ENCODE measurements around the gene DYRK2.
"Not testable (repeated sequence)": the region's sequence is repeated elsewhere in the genome, so short reads cannot be mapped to it uniquely, and the experiment has no call there.

Gene DYRK2

DNA sequence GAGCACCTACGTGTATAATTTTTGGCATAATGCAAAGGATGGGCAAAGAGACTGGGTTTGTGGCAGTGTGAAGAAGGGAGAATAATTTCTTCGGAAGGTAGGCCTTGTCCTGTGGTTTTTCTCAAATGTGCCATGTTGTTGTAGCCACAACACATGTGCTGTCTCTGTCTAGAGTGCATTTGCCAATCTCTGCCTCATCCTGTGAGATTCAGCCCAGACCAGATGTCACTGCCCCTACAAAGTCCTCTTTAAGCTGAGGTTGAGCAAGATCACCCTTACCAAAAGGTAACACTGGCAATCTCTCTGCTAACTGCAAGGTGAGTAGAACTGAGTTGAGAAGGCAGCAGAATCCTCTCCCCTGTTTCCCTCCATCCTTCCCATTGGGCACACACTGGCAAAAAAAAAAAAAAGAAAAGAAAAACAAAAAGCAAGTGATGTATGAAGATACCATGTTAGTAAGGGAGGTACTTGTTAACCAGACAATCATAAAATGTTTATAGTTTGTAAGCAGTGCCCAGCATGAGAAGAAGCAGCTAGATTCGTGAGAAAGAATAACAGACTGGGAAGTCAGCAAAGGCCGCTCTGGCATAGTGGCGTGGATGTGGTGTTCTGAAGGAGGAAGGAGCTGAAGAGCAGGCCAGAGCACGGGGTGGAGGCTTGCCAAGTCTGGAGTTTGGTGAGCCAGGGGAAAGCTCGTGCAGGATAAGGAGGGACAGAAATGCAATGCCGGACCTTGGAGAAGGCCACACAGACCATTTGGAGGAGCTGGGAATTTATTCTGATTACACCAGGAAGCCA is 18.9 kb downstream of the DYRK2 start:
- Histone ChIP-seq H3K4me1 (no peaks in the 10 kb centered on the region), H3K36me3 (replicated peaks) (peaks cover 2% of the 10 kb centered on the region; the same call in 1 of the 2 replicates), H3K27me3 (ENCODE audit: low read depth) (no peaks in the 10 kb centered on the region), H3K9me3 (no peaks in the 10 kb centered on the region), H3K4me3 (no peak overlapping the region)
- DNase-seq (ENCODE audit: low spot score in 2 of 2): no peak
- in situ Hi-C loops (cut with MboI; ENCODE audit: low sequenced_read_pairs): no loop called here

DNA sequence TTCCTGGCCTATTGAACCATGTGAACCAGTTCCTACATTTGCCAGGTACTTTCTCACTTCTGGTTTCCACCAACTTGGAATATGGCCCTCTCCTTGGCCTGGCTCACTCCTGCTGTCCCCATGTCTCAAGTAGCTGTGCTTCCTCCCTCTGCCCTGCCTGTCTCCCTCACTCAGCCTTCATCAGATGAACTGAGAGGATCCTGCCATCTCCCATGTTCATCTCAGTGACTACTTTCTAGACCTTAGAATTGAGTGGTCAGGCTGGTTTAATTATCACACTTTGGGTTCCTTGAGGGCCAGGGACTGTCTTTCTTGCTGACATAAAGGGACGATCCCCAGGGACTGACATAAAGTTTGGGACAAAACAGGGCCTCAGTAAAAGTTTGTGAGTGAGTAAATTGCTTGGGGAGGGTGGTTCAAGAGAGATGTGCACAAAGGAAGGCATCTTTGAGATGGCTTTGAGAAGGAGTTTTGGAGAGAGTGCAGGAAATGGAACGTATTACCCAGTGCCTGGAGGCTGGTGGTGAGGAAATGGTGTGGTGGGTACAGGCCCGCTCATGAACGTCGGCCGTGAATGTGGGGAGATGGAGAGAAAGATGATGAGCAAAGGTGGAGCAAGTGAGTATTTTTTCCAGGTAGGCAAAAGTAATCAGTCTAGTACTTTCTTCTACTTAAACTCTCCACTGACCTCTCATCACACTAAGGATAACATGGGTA is 20.8 kb downstream of the DYRK2 start:
- no peaks in the 10 kb centered on the region for H3K27me3 ChIP-seq (ENCODE audit: low read depth)
- no peaks in the 10 kb centered on the region for H3K9me3 ChIP-seq
- no peaks in the 10 kb centered on the region for H3K4me1 ChIP-seq
- DNase-seq (ENCODE audit: low spot score in 2 of 2): no peak
- in situ Hi-C loops (cut with MboI; ENCODE audit: low sequenced_read_pairs): no loop called here
- no peak overlapping the region for H3K4me3 ChIP-seq
- no peaks in the 10 kb centered on the region for H3K36me3 ChIP-seq (replicated peaks)

DNA sequence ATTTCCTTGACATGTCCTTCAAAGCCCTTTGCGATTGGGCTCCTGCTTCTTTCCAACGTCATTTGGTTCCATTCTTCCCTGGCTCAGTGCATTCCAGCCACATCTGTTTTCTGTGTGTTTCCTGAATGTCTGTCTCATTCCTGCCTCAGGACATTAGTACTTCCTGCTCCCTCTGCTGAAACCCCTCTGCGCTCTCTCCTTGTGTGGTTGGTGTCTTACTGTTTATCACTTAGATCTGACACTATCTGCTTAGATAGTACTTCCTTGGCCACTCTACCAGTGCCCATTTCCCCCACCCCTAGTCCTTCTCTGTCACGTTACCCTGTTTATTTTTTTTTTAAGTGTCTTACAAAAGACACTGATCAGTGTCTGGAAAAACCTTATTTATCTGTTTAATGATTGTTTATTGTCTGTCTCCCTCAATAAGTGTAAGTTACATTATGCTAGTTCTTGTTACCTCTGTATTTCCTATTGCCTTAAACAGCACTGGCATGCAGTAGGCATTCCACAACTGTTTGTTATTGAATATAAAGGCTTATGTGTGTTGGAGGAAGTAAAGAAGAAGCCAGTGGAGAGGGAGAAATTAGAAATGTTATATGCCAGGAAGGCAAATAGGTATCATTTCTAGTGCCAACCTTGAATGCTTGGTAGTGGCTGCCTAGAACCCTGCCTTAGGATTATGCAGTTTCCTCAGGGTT is 21.5 kb downstream of the DYRK2 start:
- Histone ChIP-seq H3K4me3 (no peak overlapping the region), H3K9me3 (no peaks in the 10 kb centered on the region), H3K4me1 (no peaks in the 10 kb centered on the region), H3K36me3 (replicated peaks) (no peaks in the 10 kb centered on the region), H3K27me3 (ENCODE audit: low read depth) (no peaks in the 10 kb centered on the region)
- no peak for DNase-seq (ENCODE audit: low spot score in 2 of 2)
- in situ Hi-C loops (cut with MboI; ENCODE audit: low sequenced_read_pairs): no loop called here

- H3K27me3 ChIP-seq (ENCODE audit: low read depth): no peaks in the 10 kb centered on the region
- no peaks in the 10 kb centered on the region for H3K4me1 ChIP-seq
- no peak for DNase-seq (ENCODE audit: low spot score in 2 of 2)
Measured at GRCh38 chr12:67671419-67671818, 22.9 kb downstream of the DYRK2 start.

GRCh38 chr12:67671892-67672291 is 23.3 kb downstream of the DYRK2 start:
- in situ Hi-C loops (cut with MboI; ENCODE audit: low sequenced_read_pairs): no loop called here
- Histone ChIP-seq H3K27me3 (ENCODE audit: low read depth) (no peaks in the 10 kb centered on the region), H3K36me3 (replicated peaks) (no peaks in the 10 kb centered on the region), H3K9me3 (no peaks in the 10 kb centered on the region), H3K4me1 (no peaks in the 10 kb centered on the region), H3K4me3 (no peak overlapping the region)
- no peak for DNase-seq (ENCODE audit: low spot score in 2 of 2)

More at GRCh38 chr12:67671419-67671818, 22.9 kb downstream of the DYRK2 start:
- Histone ChIP-seq H3K9me3 (no peaks in the 10 kb centered on the region), H3K4me3 (no peak overlapping the region), H3K36me3 (replicated peaks) (no peaks in the 10 kb centered on the region)
- in situ Hi-C loops (cut with MboI; ENCODE audit: low sequenced_read_pairs): no loop called here

- H3K27me3 ChIP-seq (ENCODE audit: low read depth); in situ Hi-C loops (cut with MboI; ENCODE audit: low sequenced_read_pairs); H3K4me3 ChIP-seq; H3K4me1 ChIP-seq; DNase-seq (ENCODE audit: low spot score in 2 of 2); H3K36me3 ChIP-seq (replicated peaks); H3K9me3 ChIP-seq: not testable (repeated sequence)
Measured at GRCh38 chr12:67672507-67672906, 24.0 kb downstream of the DYRK2 start.

- H3K9me3 ChIP-seq; H3K36me3 ChIP-seq (replicated peaks); H3K27me3 ChIP-seq (ENCODE audit: low read depth); H3K4me1 ChIP-seq; H3K4me3 ChIP-seq; in situ Hi-C loops (cut with MboI; ENCODE audit: low sequenced_read_pairs); DNase-seq (ENCODE audit: low spot score in 2 of 2): not testable (repeated sequence)
Measured at GRCh38 chr12:67673509-67673908, 25.0 kb downstream of the DYRK2 start.

DNA sequence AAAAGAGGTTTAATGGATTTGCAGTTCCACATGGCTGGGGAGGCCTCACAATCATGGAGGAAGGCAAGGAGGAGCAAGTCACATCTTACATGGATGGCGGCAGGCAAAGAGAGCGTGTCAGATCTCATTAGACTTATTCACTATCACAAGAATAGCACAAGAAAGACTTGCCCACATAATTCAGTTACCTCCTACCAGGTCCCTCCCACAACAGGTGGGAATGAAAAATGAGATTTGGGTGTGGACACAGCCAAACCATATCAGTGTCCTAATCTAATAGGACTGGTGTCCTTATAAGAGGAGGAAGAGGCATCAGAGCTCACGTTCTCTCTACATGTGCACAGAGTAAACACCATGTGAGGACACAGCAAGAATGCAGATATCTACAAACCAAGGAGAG is 25.9 kb downstream of the DYRK2 start:
- in situ Hi-C loops (cut with MboI; ENCODE audit: low sequenced_read_pairs): no loop called here
- no peak overlapping the region for H3K4me3 ChIP-seq
- no peak for DNase-seq (ENCODE audit: low spot score in 2 of 2)
- H3K4me1 ChIP-seq: no peaks in the 10 kb centered on the region
- H3K9me3 ChIP-seq: no peaks in the 10 kb centered on the region
- H3K36me3 ChIP-seq (replicated peaks): no peaks in the 10 kb centered on the region
- no peaks in the 10 kb centered on the region for H3K27me3 ChIP-seq (ENCODE audit: low read depth)

- H3K4me3 ChIP-seq: no peak overlapping the region
- no peak for DNase-seq (ENCODE audit: low spot score in 2 of 2)
- no peaks in the 10 kb centered on the region for H3K36me3 ChIP-seq (replicated peaks)
- H3K9me3 ChIP-seq: no peaks in the 10 kb centered on the region
- no peaks in the 10 kb centered on the region for H3K4me1 ChIP-seq
- no peaks in the 10 kb centered on the region for H3K27me3 ChIP-seq (ENCODE audit: low read depth)
- in situ Hi-C loops (cut with MboI; ENCODE audit: low sequenced_read_pairs): no loop called here
Measured at GRCh38 chr12:67676624-67677023, 28.1 kb downstream of the DYRK2 start.

- Histone ChIP-seq H3K27me3 (ENCODE audit: low read depth) (no peaks in the 10 kb centered on the region), H3K36me3 (replicated peaks) (no peaks in the 10 kb centered on the region), H3K9me3 (no peaks in the 10 kb centered on the region), H3K4me3 (no peak overlapping the region), H3K4me1 (no peaks in the 10 kb centered on the region)
- DNase-seq (ENCODE audit: low spot score in 2 of 2): no peak
- in situ Hi-C loops (cut with MboI; ENCODE audit: low sequenced_read_pairs): no loop called here
Measured at GRCh38 chr12:67677166-67677565, 28.6 kb downstream of the DYRK2 start.

DNA sequence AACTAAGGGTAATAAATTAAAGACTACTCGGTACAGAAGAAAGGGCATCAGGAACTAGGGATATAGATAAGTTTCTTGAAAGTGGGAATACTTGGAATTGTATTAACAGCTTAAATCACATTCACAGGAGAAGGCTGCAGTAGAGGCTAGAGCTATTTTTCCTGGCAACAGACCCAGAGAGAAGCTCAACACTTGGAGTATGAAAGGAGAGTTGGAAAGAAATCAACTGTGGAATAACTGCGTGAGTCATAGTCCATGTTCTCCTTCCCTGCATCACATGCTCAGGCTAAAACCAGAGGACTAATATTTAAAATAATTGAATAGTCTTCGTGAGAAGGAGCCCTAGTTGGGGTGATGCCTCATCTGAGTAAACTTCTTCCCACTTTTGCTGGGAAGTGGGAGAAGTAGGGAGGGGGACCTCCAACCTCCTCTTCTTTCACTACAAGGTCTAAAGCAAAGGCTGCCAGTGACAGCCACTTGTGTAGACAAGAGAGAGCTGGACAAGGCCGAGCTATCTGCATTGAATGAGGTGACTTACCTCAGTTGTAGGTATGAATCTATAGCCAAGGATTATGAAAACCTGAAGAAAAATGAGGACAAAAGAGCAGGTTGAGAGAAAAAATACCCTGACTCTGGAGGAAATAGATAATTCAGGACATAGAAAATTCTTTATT is 32.7 kb downstream of the DYRK2 start:
- H3K4me1 ChIP-seq: peaks cover 3% of the 10 kb centered on the region; the same call in 1 of the 2 replicates
- no peaks in the 10 kb centered on the region for H3K27me3 ChIP-seq (ENCODE audit: low read depth)
- no peaks in the 10 kb centered on the region for H3K36me3 ChIP-seq (replicated peaks)
- in situ Hi-C loops (cut with MboI; ENCODE audit: low sequenced_read_pairs): no loop called here
- H3K9me3 ChIP-seq: no peaks in the 10 kb centered on the region
- DNase-seq (ENCODE audit: low spot score in 2 of 2): no peak
- no peak overlapping the region for H3K4me3 ChIP-seq

GRCh38 chr12:67681941-67682620 is 33.5 kb downstream of the DYRK2 start:
- H3K27me3 ChIP-seq (ENCODE audit: low read depth): no peaks in the 10 kb centered on the region
- H3K9me3 ChIP-seq: no peaks in the 10 kb centered on the region
- H3K36me3 ChIP-seq (replicated peaks): no peaks in the 10 kb centered on the region
- no peak overlapping the region for H3K4me3 ChIP-seq
- peaks cover 3% of the 10 kb centered on the region; the same call in 1 of the 2 replicates for H3K4me1 ChIP-seq
- DNase-seq (ENCODE audit: low spot score in 2 of 2): no peak
- in situ Hi-C loops (cut with MboI; ENCODE audit: low sequenced_read_pairs): no loop called here

- 0 out of 2 replicates have a peak, but pooled peaks cover 2% of the 10 kb centered on the region for H3K27me3 ChIP-seq (ENCODE audit: low read depth)
- H3K4me1 ChIP-seq: peaks cover 3% of the 10 kb centered on the region; the same call in 1 of the 2 replicates
- no peak overlapping the region for H3K4me3 ChIP-seq
- in situ Hi-C loops (cut with MboI; ENCODE audit: low sequenced_read_pairs): no loop called here
- no peaks in the 10 kb centered on the region for H3K36me3 ChIP-seq (replicated peaks)
- no peak for DNase-seq (ENCODE audit: low spot score in 2 of 2)
- no peaks in the 10 kb centered on the region for H3K9me3 ChIP-seq
Measured at GRCh38 chr12:67689385-67689784, 40.8 kb downstream of the DYRK2 start.

Measured in HAP-1 (cell line).